PC-3 (cell line): ENCODE data around the gene PRRT2. TPM values are rescaled to one million over a fixed set of nuclear protein-coding genes. Genes with fewer than 3 reads are reported as not detected.

Experiments used
- ATAC-seq: fragments of 200-7000 bp; cut with Tn5 transposase; 2 replicates; pipeline ENCODE4 v1.9.1; 2020; ENCODE audit warnings: mild to moderate bottlenecking, moderate library complexity
- BruUV-seq: library from RNA; stranded (reverse); fragments of 400-500 nt; replicated peaks from 2 replicates; lab custom pipeline; 2021; lab: Mats Ljungman, UMichigan
- CTCF ChIA-PET: fragments of 300-600 bp; sonication (Branson Sonifier 250); formaldehyde crosslinking; loops from one replicate; lab custom pipeline; 2022; ENCODE audit warnings: antibody characterized with exemption; lab: Charles Lee
- POLR2A ChIA-PET: fragments of 300-600 bp; sonication (Branson Sonifier 250); formaldehyde crosslinking; loops from one replicate; lab custom pipeline; 2022; ENCODE audit warnings: antibody characterized with exemption; ENCODE audit not compliant: unreplicated experiment; lab: Charles Lee
- DNase-seq: peaks from one replicate; pipeline ENCODE4 v3.0.0-alpha.2; 2015
- H2AFZ ChIP-seq: fragments of 300-600 bp; sonication (generic); 2 replicates; pipeline ENCODE4 v1.6.0; 2016; ENCODE audit warnings: antibody characterized with exemption, low read length
- H3F3A ChIP-seq: fragments of 300-600 bp; sonication (generic); one replicate; pipeline ENCODE4 v1.6.0; 2017; ENCODE audit warnings: antibody characterized with exemption, low read length, control low read depth, mild to moderate bottlenecking; ENCODE audit not compliant: unreplicated experiment
- H3K27ac ChIP-seq: fragments of 300-600 bp; sonication (generic); 2 replicates; pipeline ENCODE4 v1.5.1; 2016; ENCODE audit warnings: mild to moderate bottlenecking, low read length
- H3K27me3 ChIP-seq: fragments of 300-600 bp; sonication (generic); 2 replicates; pipeline ENCODE4 v1.6.1; 2016; ENCODE audit warnings: low read length, mixed read lengths
- H3K36me3 ChIP-seq: fragments of 300-600 bp; sonication (generic); 2 replicates; pipeline ENCODE4 v1.6.1; 2016; ENCODE audit warnings: low read depth, mixed run types, low read length, mixed read lengths
- H3K4me1 ChIP-seq: fragments of 300-600 bp; sonication (generic); 2 replicates; pipeline ENCODE4 v1.5.1; 2016; ENCODE audit warnings: low read length; ENCODE audit not compliant: insufficient read depth
- H3K4me2 ChIP-seq: fragments of 300-600 bp; sonication (generic); 2 replicates; pipeline ENCODE4 v1.6.0; 2016; ENCODE audit warnings: low read length
- H3K4me3 ChIP-seq: fragments of 300-600 bp; sonication (generic); 2 replicates; pipeline ENCODE4 v1.5.1; 2016; ENCODE audit warnings: mild to moderate bottlenecking, low read length, mixed read lengths
- H3K79me2 ChIP-seq: fragments of 300-600 bp; sonication (generic); 2 replicates; pipeline ENCODE4 v1.6.1; 2017; ENCODE audit warnings: low read length, mixed read lengths
- H3K9ac ChIP-seq: fragments of 300-600 bp; sonication (generic); 2 replicates; pipeline ENCODE4 v1.6.0; 2016; ENCODE audit warnings: mild to moderate bottlenecking, low read length
- H3K9me2 ChIP-seq: fragments of 300-600 bp; sonication (generic); replicated peaks from 2 replicates; pipeline ENCODE4 v1.6.1; 2016; ENCODE audit warnings: mixed run types, low read length, mixed read lengths
- H3K9me3 ChIP-seq: fragments of 300-600 bp; sonication (generic); 2 replicates; pipeline ENCODE4 v1.6.1; 2016; ENCODE audit warnings: low read length, mixed read lengths
- H4K20me1 ChIP-seq: fragments of 300-600 bp; sonication (generic); 2 replicates; pipeline ENCODE4 v1.6.1; 2016; ENCODE audit warnings: low read length, mixed read lengths
- CTCF ChIP-seq: fragments of 300-600 bp; sonication (generic); conservative IDR thresholded peaks from 2 replicates; pipeline ENCODE4 v1.5.1; 2017; ENCODE audit warnings: antibody characterized with exemption, low read depth, mild to moderate bottlenecking, low read length
- EZH2 ChIP-seq: fragments of 300-600 bp; sonication (generic); IDR thresholded peaks from one replicate; pipeline ENCODE4 v1.6.1; 2017; ENCODE audit warnings: antibody characterized with exemption, mild to moderate bottlenecking, low read length; ENCODE audit not compliant: unreplicated experiment
- EZH2phosphoT487 ChIP-seq: fragments of 300-600 bp; sonication (generic); IDR thresholded peaks from 2 replicates; pipeline ENCODE4 v1.6.1; 2018; ENCODE audit warnings: mild to moderate bottlenecking, antibody characterized with exemption, low read length, borderline replicate concordance
- intact Hi-C: fragments of 100-400 bp; cut with micrococcal nuclease; formaldehyde crosslinking; loops from 2 replicates; pipeline ENCODE4 v1.9.0; 2023
- total RNA-seq: library from RNA; depleted of rRNA; stranded (reverse); fragments of >200 nt; gene quantifications from 2 replicates; pipeline ENCODE4 v1.2.3, GENCODE V29; 2014

Gene PRRT2
- total RNA-seq, 1 experiment from 2014 or later, result 0.40 TPM

DNA sequence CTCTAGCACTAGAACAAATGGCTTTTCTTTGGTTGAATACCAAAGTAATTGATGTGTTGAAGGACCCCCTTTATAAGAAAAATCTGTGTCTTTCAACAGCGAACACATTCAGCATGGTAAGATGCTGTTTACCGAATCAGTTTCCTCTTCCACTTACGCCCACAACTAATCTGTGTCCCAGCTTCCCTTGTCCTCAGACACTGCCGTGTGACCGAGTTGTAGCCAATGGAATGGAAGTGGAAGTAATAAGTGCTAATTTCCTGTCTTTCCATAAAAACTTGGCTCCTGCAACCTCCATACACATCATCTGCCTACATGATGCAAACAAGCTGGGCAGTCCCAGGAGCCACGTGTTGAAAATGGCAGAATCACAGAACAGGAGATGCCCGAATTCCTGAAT, 40.7 kb downstream of the PRRT2 start:
- CTCF ChIA-PET, result no interaction called here
- no peak overlapping the region for H3K4me3 ChIP-seq
- no peak for ATAC-seq
- H3K9me3 ChIP-seq, result no peaks in the 10 kb centered on the region
- no peaks in the 10 kb centered on the region for H3K9me2 ChIP-seq
- H3K36me3 ChIP-seq, result no peaks in the 10 kb centered on the region
- TF ChIP-seq EZH2phosphoT487 (no peak), CTCF (no peak), EZH2 (no peak)
- BruUV-seq, result no TSS peak
- POLR2A ChIA-PET, result no interaction called here
- DNase-seq, result no peak
- H3K27ac ChIP-seq, result no peak overlapping the region
- no peaks in the 10 kb centered on the region for H3K4me1 ChIP-seq
- no peak overlapping the region for H3K4me2 ChIP-seq
- H3K27me3 ChIP-seq, result no peaks in the 10 kb centered on the region
- no peaks in the 10 kb centered on the region for H3F3A ChIP-seq
- intact Hi-C loops, result no loop called here
- H2AFZ ChIP-seq, result no peak overlapping the region
- no peak overlapping the region for H3K9ac ChIP-seq
- H3K79me2 ChIP-seq, result no peaks in the 10 kb centered on the region
- no peaks in the 10 kb centered on the region for H4K20me1 ChIP-seq

DNA sequence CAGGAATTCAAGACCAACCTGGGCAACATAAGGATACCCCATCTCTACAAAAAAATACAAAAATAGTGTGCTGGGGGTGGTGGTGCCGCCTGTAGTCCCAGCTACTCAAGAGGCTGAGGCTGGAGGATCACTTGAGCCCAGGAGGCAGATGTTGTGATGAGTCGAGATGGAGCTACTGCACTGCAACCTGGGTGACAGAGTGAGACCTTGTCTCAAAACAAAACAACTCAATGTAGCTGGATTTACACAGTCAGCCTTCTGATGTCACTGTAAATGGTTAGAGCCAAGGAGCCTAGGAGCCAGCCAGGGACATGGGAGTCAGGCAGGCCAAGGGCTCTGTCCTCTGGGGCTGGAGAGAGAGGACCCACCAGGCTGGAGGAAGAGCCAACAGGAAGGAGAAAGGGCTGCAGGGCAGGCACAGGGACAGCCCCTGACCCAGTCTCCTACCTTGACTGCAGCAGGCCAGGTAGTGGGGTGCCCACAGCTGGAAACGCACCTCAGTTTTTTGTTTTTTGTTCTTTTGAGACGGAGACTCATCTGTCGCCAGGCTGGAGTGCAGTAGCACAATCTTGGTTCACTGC, 42.6 kb downstream of the PRRT2 start:
- intact Hi-C loops, result no loop called here
- DNase-seq (no peak), ATAC-seq (no peak)
- Histone ChIP-seq H3K4me3 (no peak overlapping the region), H2AFZ (no peak overlapping the region), H3K4me2 (no peak overlapping the region), H3K27ac (no peak overlapping the region), H3K9ac (no peak overlapping the region), H3K9me2 (no peaks in the 10 kb centered on the region), H3K4me1 (no peaks in the 10 kb centered on the region), H3K36me3 (no peaks in the 10 kb centered on the region), H3K79me2 (no peaks in the 10 kb centered on the region), H4K20me1 (no peaks in the 10 kb centered on the region), H3F3A (no peaks in the 10 kb centered on the region), H3K9me3 (no peaks in the 10 kb centered on the region), H3K27me3 (no peaks in the 10 kb centered on the region)
- TF ChIP-seq EZH2 (no peak), EZH2phosphoT487 (no peak), CTCF (no peak)
- no TSS peak for BruUV-seq
- CTCF ChIA-PET, result no interaction called here
- POLR2A ChIA-PET, result no interaction called here

- Histone ChIP-seq H3K9me2 (no peaks in the 10 kb centered on the region), H3K27me3 (no peaks in the 10 kb centered on the region), H3K4me2 (no peak overlapping the region), H2AFZ (no peak overlapping the region), H3K9ac (no peak overlapping the region), H3K4me3 (no peak overlapping the region), H3K79me2 (peaks cover 11% of the 10 kb centered on the region), H4K20me1 (no peaks in the 10 kb centered on the region), H3K4me1 (no peaks in the 10 kb centered on the region), H3F3A (no peaks in the 10 kb centered on the region), H3K27ac (no peak overlapping the region), H3K36me3 (no peaks in the 10 kb centered on the region), H3K9me3 (no peaks in the 10 kb centered on the region)
- CTCF ChIA-PET, result no interaction called here
- POLR2A ChIA-PET, result interaction anchor here (0.6 kb wide), 1 partner anchor 45 kb away, joined by 3 read pairs; no protein-coding TSS in a partner anchor
- BruUV-seq, result no TSS peak
- DNase-seq (no peak), ATAC-seq (no peak)
- intact Hi-C loops, result no loop called here
- TF ChIP-seq CTCF (no peak), EZH2 (no peak), EZH2phosphoT487 (no peak)
These were observed 45.3 kb downstream of the PRRT2 start for GRCh38 chr16:29857133-29857760.
